K562 (cell line): Measurements from ENCODE around the gene GLRA3. TPM values are rescaled to one million over a fixed set of nuclear protein-coding genes. Genes with fewer than 3 reads are reported as not detected.
A peak's percentile ranks its signal among the peaks of the same experiment; 100 is the strongest.

ENCODE experiments used
- ATAC-seq: fragments of 200-7000 bp; cut with Tn5 transposase; 3 replicates; pipeline ENCODE4 v1.9.1; 2020; ENCODE audit warnings: moderate library complexity
- BruUV-seq: library from RNA; stranded (reverse); fragments of 400-500 nt; replicated peaks from 2 replicates; lab custom pipeline; 2021; lab: Mats Ljungman, UMichigan
- CTCF ChIA-PET: fragments of 300-600 bp; formaldehyde crosslinking; extraction: SDS; loops from one replicate; lab custom pipeline; 2021; ENCODE audit warnings: low intra/inter-chr PET ratio; lab: Yijun Ruan, JAX
- POLR2A ChIA-PET: fragments of 300-600, 350-650 bp; sonication (Branson Sonifier 250); formaldehyde crosslinking; extraction: SDS; loops from one replicate; lab custom pipeline; 2021; ENCODE audit warnings: antibody characterized with exemption, inconsistent platforms; lab: Yijun Ruan, JAX
- DNase-seq, 4 experiments: peaks; one replicate each; pipeline versions ENCODE4 v3.0.0 to v3.0.0-alpha.2; 2011 to 2018; ENCODE audit warnings: low spot score in 3 of 4, mixed read lengths in 3 of 4; ENCODE audit errors: extremely low read depth in 1 of 4
- FAIRE-seq: peaks from 2 replicates; lab custom pipeline; 2011; peaks lifted over from hg19 to GRCh38; lab: Jason Lieb, UNC
- H2AFZ ChIP-seq: 2 replicates; pipeline ENCODE4 v1.6.0; 2011; ENCODE audit warnings: low read depth, low read length, control low read depth, inconsistent platforms
- H3K27ac ChIP-seq: fragments of 200-600 bp; 3 replicates; pipeline ENCODE4 v1.8.0; 2011; ENCODE audit warnings: low read depth, mild to moderate bottlenecking, control low read depth, inconsistent platforms, low read length, moderate library complexity, mixed read lengths; ENCODE audit errors: extremely low read depth
- H3K27me3 ChIP-seq, 2 experiments: fragments of 300-600 bp in 1 of 2; 2 replicates in 1 of 2; 3 replicates in 1 of 2; pipeline versions ENCODE4 v1.6.0 to v1.8.0; 2011; ENCODE audit warnings: inconsistent platforms in 2 of 2, low read length in 2 of 2, mild to moderate bottlenecking in 1 of 2, mixed read lengths in 1 of 2, moderate library complexity in 1 of 2; ENCODE audit not compliant: control insufficient read depth in 2 of 2, insufficient read depth in 2 of 2
- H3K36me3 ChIP-seq: fragments of 300-600 bp; 3 replicates; pipeline ENCODE4 v1.8.0; 2011; ENCODE audit warnings: mild to moderate bottlenecking, low read length, inconsistent platforms; ENCODE audit not compliant: control insufficient read depth, insufficient read depth
- H3K4me1 ChIP-seq, 2 experiments: fragments of 200-600 bp in 1 of 2; replicated peaks in 1 of 2; 2 replicates in 1 of 2; 3 replicates in 1 of 2; pipeline versions ENCODE4 v1.5.1 to v1.8.0; 2011; ENCODE audit warnings: inconsistent platforms in 2 of 2, low read length in 2 of 2, mild to moderate bottlenecking in 1 of 2, mixed read lengths in 1 of 2, moderate library complexity in 1 of 2; ENCODE audit not compliant: control insufficient read depth in 2 of 2, insufficient read depth in 2 of 2
- H3K4me2 ChIP-seq: 2 replicates; pipeline ENCODE4 v1.6.1; 2011; ENCODE audit warnings: low read length, control low read depth, inconsistent platforms, mixed read lengths; ENCODE audit not compliant: insufficient read depth
- H3K4me3 ChIP-seq: fragments of 200-600 bp; sonication (generic), shearing (Covaris generic); 2 replicates; pipeline ENCODE4 v1.5.1; 2016; ENCODE audit warnings: control low read depth, inconsistent platforms
- H3K79me2 ChIP-seq: fragments of 200-600 bp; 3 replicates; pipeline ENCODE4 v1.8.0; 2011; ENCODE audit warnings: low read length, inconsistent platforms; ENCODE audit not compliant: control insufficient read depth, insufficient read depth
- H3K9ac ChIP-seq, 2 experiments: 2 replicates each; pipeline versions ENCODE4 v1.6.0 to v1.6.1; 2011; ENCODE audit warnings: low read depth in 2 of 2, low read length in 2 of 2, control low read depth in 1 of 2, inconsistent platforms in 1 of 2, mild to moderate bottlenecking in 1 of 2, mixed read lengths in 1 of 2; ENCODE audit not compliant: insufficient read depth in 1 of 2
- H3K9me1 ChIP-seq: one replicate; pipeline ENCODE4 v1.6.0; 2011; ENCODE audit warnings: inconsistent platforms, mild to moderate bottlenecking, low read length, moderate library complexity; ENCODE audit not compliant: control insufficient read depth, insufficient read depth
- H3K9me3 ChIP-seq: replicated peaks from 2 replicates; pipeline ENCODE4 v1.5.1; 2011; ENCODE audit warnings: low read depth, low read length, inconsistent platforms; ENCODE audit not compliant: control insufficient read depth, insufficient read depth
- H4K20me1 ChIP-seq: replicated peaks from 2 replicates; pipeline ENCODE4 v1.6.1; 2011; ENCODE audit warnings: low read length, inconsistent platforms, mixed read lengths; ENCODE audit not compliant: control insufficient read depth, insufficient read depth
- CAMTA2 ChIP-seq: fragments of 250-450 bp; sonication (Bioruptor Pico); conservative IDR thresholded peaks from 2 replicates; pipeline ENCODE4 v1.5.1; 2022
- CEBPB ChIP-seq: fragments of 450-650 bp; IDR thresholded peaks from 2 replicates; pipeline ENCODE4 v1.6.1; 2016; ENCODE audit warnings: missing genetic modification characterization, missing compliant biosample characterization
- FOXM1 ChIP-seq, 2 experiments: fragments of 450-650 bp in 1 of 2; sonication (generic) in 1 of 2; formaldehyde crosslinking in 1 of 2; IDR thresholded peaks; 2 replicates each; pipeline versions ENCODE4 v1.6.1 to v1.9.0; 2017 to 2022; ENCODE audit warnings: low read depth in 2 of 2, mild to moderate bottlenecking in 2 of 2, missing genetic modification reagents in 1 of 2, moderate library complexity in 1 of 2
- HCFC1 ChIP-seq: IDR thresholded peaks from 2 replicates; pipeline ENCODE4 v1.6.1; 2012; ENCODE audit warnings: low read depth, low read length, improper control_type of control experiment
- JUND ChIP-seq, 2 experiments: IDR thresholded peaks; 2 replicates in 1 of 2; 3 replicates in 1 of 2; pipeline ENCODE4 v1.6.1; 2011; ENCODE audit warnings: borderline replicate concordance in 2 of 2, low read depth in 2 of 2, low read length in 2 of 2, improper control_type of control experiment in 1 of 2, missing biosample characterization in 1 of 2, missing genetic modification characterization in 1 of 2, missing genetic modification reagents in 1 of 2
- LEF1 ChIP-seq: fragments of 450-650 bp; IDR thresholded peaks from 2 replicates; pipeline ENCODE4 v1.6.1; 2016; ENCODE audit warnings: mild to moderate bottlenecking
- MEIS2 ChIP-seq: fragments of 450-650 bp; IDR thresholded peaks from 2 replicates; pipeline ENCODE4 v1.6.1; 2014; ENCODE audit warnings: mild to moderate bottlenecking; ENCODE audit not compliant: partially characterized antibody
- MYNN ChIP-seq, 2 experiments: sonication (generic); formaldehyde crosslinking in 1 of 2; IDR thresholded peaks; 2 replicates each; pipeline versions ENCODE4 v1.5.0 to v1.6.1; 2016 to 2020; ENCODE audit warnings: antibody characterized with exemption in 1 of 2, missing genetic modification reagents in 1 of 2
- NCOA2 ChIP-seq, 2 experiments: fragments of 450-650 bp; IDR thresholded peaks; 2 replicates each; pipeline ENCODE4 v1.6.1; 2018; ENCODE audit warnings: mild to moderate bottlenecking in 2 of 2, moderate library complexity in 1 of 2; ENCODE audit not compliant: partially characterized antibody in 2 of 2
- NRF1 ChIP-seq, 2 experiments: fragments of 450-650 bp; IDR thresholded peaks in 1 of 2; conservative IDR thresholded peaks in 1 of 2; 2 replicates each; pipeline ENCODE4 v1.6.1; 2014; ENCODE audit warnings: mild to moderate bottlenecking in 2 of 2
- PHTF2 ChIP-seq: fragments of 250-450 bp; sonication (Bioruptor Pico); IDR thresholded peaks from 2 replicates; pipeline ENCODE4 v1.5.0; 2021; ENCODE audit warnings: mild to moderate bottlenecking
- RBFOX2 ChIP-seq: fragments of 200-400 bp; formaldehyde crosslinking; IDR thresholded peaks from 2 replicates; pipeline ENCODE4 v1.6.1; 2017; ENCODE audit warnings: low read depth, mild to moderate bottlenecking, low read length, moderate library complexity
- RCOR1 ChIP-seq, 2 experiments: IDR thresholded peaks; 2 replicates each; pipeline ENCODE4 v1.6.1; 2012; ENCODE audit warnings: low read depth in 2 of 2, low read length in 2 of 2, borderline replicate concordance in 1 of 2, improper control_type of control experiment in 1 of 2
- SOX6 ChIP-seq: fragments of 450-650 bp; IDR thresholded peaks from 2 replicates; pipeline ENCODE4 v1.6.1; 2014; ENCODE audit warnings: mild to moderate bottlenecking
- TRIM24 ChIP-seq, 2 experiments: fragments of 450-650 bp; IDR thresholded peaks; 2 replicates each; pipeline ENCODE4 v1.6.1; 2016
- U2AF1 ChIP-seq: fragments of 200-400 bp; formaldehyde crosslinking; optimal IDR thresholded peaks from 2 replicates; pipeline ENCODE3; 2017; ENCODE audit warnings: mild to moderate bottlenecking, low read depth, low read length, moderate library complexity
- ZBTB17 ChIP-seq: fragments of 450-650 bp; formaldehyde crosslinking; IDR thresholded peaks from 2 replicates; pipeline ENCODE4 v1.4.0; 2020; ENCODE audit warnings: mild to moderate bottlenecking
- WGBS: fragments of 100-300 bp; shearing (Covaris generic); methylation state at CpG from one replicate; pipeline ENCODE4 v1.1.6; 2016; ENCODE audit warnings: low coverage, mixed read lengths; ENCODE audit not compliant: insufficient coverage; ENCODE audit errors: missing lambda C conversion rate; 5-methylcytosine and 5-hydroxymethylcytosine counted together
- in situ Hi-C: fragments of 300-500 bp; cut with MboI; formaldehyde crosslinking; loops from 4 replicates; pipeline ENCODE4 v1.15.0; 2018; ENCODE audit warnings: inconsistent platforms, mixed read lengths
- intact Hi-C: fragments of 100-400 bp; cut with micrococcal nuclease; formaldehyde crosslinking; loops from 2 replicates; pipeline ENCODE4 v1.14.2; 2022
- polyA plus RNA-seq, 8 experiments: library from polyadenylated mRNA; depleted of rRNA in 4 of 8; stranded (reverse) in 5 of 8; unstranded in 3 of 8; fragments of >200 nt; fragmentation: Nextera tagmentation in 2 of 8; fragmentation: Illumina TruSeq in 1 of 8; extraction: Ambion mirVana in 2 of 8; extraction: Trizol in 1 of 8; gene quantifications; 2 replicates each; pipeline versions ENCODE4 v1.2.1 to v1.2.3, GENCODE V29; 2011 to 2014; ENCODE audit warnings: inconsistent platforms in 1 of 8, missing spikeins in 1 of 8
- total RNA-seq, 7 experiments: library from RNA; depleted of rRNA in 6 of 7; stranded (reverse); fragments of >200 nt in 6 of 7; fragmentation: Illumina TruSeq in 2 of 7; extraction: Trizol in 2 of 7; gene quantifications; 2 replicates each; pipeline versions ENCODE4 v1.2.1 to v1.2.3, GENCODE V29; 2011 to 2021; ENCODE audit warnings: low replicate concordance in 1 of 7
- TF ChIP-seq, protein P1 (sequence below), 3 experiments: fragments of 200-800 bp in 1 of 3; sonication (Bioruptor generic) in 1 of 3; sonication (generic) in 1 of 3; formaldehyde crosslinking in 1 of 3; IDR thresholded peaks; 2 replicates each; pipeline versions ENCODE4 v1.6.1 to v1.8.0; 2016 to 2022; ENCODE audit warnings: mild to moderate bottlenecking in 2 of 3, missing compliant biosample characterization in 2 of 3, missing genetic modification characterization in 2 of 3, missing genetic modification reagents in 1 of 3
- TF ChIP-seq, protein P2 (sequence below): sonication (generic); formaldehyde crosslinking; IDR thresholded peaks from 2 replicates; pipeline ENCODE4 v1.8.1; 2022; ENCODE audit warnings: missing genetic modification reagents
- TF ChIP-seq, protein P3 (sequence below): fragments of 250-450 bp; sonication (Bioruptor Pico); IDR thresholded peaks from 2 replicates; pipeline ENCODE4 v1.6.1; 2021; ENCODE audit warnings: mild to moderate bottlenecking

Gene GLRA3
- total and polyA plus RNA-seq, 9 of the 15 experiments (the other 6 are each of a cell fraction or from before 2014, with no cell fraction given): 0.06 to 0.14 (median 0.08) TPM; not detected in 2

DNA sequence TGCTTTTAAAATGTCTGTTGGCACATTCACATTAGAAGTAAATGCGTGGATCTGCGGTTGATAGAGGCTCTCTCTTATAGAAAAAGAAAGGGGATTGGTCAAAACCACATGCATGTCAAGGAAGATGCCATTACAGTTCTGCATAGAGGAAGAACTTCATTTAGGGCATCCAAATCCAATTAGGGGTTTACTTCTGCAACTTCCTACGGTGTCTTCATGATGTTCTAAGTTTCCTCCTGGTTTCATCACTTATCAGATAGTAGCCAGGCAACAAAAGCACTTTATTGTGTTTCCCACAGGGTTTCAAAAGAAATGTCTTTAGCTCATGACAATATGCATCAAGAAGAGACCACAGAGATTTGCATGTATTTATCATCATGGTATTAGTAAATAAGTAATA is 170.8 kb downstream of the GLRA3 start:
- peak in 1 of 4 experiments; percentile 57 for DNase-seq
- ChIA-PET POLR2A (interaction anchor here (0.5 to 1.5 kb wide), 2 partner anchors 9 to 151 kb away, joined by 3 to 6 read pairs; no protein-coding TSS in a partner anchor), CTCF (no interaction called here)
- H2AFZ ChIP-seq: peak overlapping the region; percentile 47; the same call in 1 of the 2 replicates
- no peaks in the 10 kb centered on the region for H3K27me3 ChIP-seq
- no peaks in the 10 kb centered on the region for H4K20me1 ChIP-seq
- H3K4me1 ChIP-seq: peaks cover 0 to 22% of the 10 kb centered on the region in 2 experiments; a peak in 2 of 5 replicates
- peak; percentile 70 for ATAC-seq
- H3K4me3 ChIP-seq: no peak overlapping the region
- WGBS: 29% methylated on average over 3 of the region's 3 CpGs
- in situ Hi-C loops (no loop called here), intact Hi-C loops (loop anchor here (10.0 kb wide), 1 partner anchor 1667 kb away; no protein-coding TSS in a partner anchor)
- no peak overlapping the region for H3K9ac ChIP-seq
- no peaks in the 10 kb centered on the region for H3K36me3 ChIP-seq
- no peaks in the 10 kb centered on the region for H3K79me2 ChIP-seq
- BruUV-seq: no TSS peak
- FAIRE-seq: no peak
- H3K9me3 ChIP-seq: no peaks in the 10 kb centered on the region
- H3K27ac ChIP-seq: peak overlapping the region; percentile 68; the same call in 2 of the 3 replicates
- H3K9me1 ChIP-seq: no peaks in the 10 kb centered on the region
- no peak overlapping the region for H3K4me2 ChIP-seq
- TF ChIP-seq, protein P1, sequence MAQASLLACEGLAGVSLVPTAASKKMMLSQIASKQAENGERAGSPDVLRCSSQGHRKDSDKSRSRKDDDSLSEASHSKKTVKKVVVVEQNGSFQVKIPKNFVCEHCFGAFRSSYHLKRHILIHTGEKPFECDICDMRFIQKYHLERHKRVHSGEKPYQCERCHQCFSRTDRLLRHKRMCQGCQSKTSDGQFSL (CRISPR knock-in tag; IDR thresholded peaks at IDR 0.05): no peak
- TF ChIP-seq, protein P1 (tag; IDR thresholded peaks at IDR 0.05): no peak
- TF ChIP-seq ZBTB17 (CRISPR knock-in tag) (no peak), CAMTA2 (no peak), RCOR1 (IDR thresholded peaks at IDR 0.05; ENCODE audit: borderline replicate concordance in 1 of 2, low read depth in 2 of 2, low read length in 2 of 2) (peak in 1 of 2 experiments; percentile 79; a peak in 1 of 4 replicates), RBFOX2 (peak; percentile 42; the same call in 1 of the 2 replicates), U2AF1 (no peak), LEF1 (peak; percentile 33; the same call in 1 of the 2 replicates), MYNN (IDR thresholded peaks at IDR 0.05) (no peak), MYNN (CRISPR knock-in tag; IDR thresholded peaks at IDR 0.05) (no peak), TRIM24 (IDR thresholded peaks at IDR 0.05) (peak; percentile 82 to 88; a peak in 3 of 4 replicates), FOXM1 (IDR thresholded peaks at IDR 0.05; ENCODE audit: low read depth) (no peak), FOXM1 (CRISPR knock-in tag; IDR thresholded peaks at IDR 0.05; ENCODE audit: low read depth) (no peak), JUND (IDR thresholded peaks at IDR 0.05; ENCODE audit: borderline replicate concordance, low read depth, low read length) (peak; percentile 51; the same call in 1 of the 2 replicates), JUND (tag; IDR thresholded peaks at IDR 0.05; ENCODE audit: borderline replicate concordance, low read depth, low read length) (no peak), NRF1 (conservative IDR thresholded peaks at IDR 0.05 in 1 of 2, IDR thresholded peaks at IDR 0.05 in 1 of 2) (no peak), SOX6 (peak; percentile 85), CEBPB (tag) (peak; percentile 48), MEIS2 (peak; percentile 27), HCFC1 (no peak), PHTF2 (CRISPR knock-in tag) (no peak), NCOA2 (IDR thresholded peaks at IDR 0.05; ENCODE audit: partially characterized antibody in 2 of 2) (no peak)
- TF ChIP-seq, protein P2, sequence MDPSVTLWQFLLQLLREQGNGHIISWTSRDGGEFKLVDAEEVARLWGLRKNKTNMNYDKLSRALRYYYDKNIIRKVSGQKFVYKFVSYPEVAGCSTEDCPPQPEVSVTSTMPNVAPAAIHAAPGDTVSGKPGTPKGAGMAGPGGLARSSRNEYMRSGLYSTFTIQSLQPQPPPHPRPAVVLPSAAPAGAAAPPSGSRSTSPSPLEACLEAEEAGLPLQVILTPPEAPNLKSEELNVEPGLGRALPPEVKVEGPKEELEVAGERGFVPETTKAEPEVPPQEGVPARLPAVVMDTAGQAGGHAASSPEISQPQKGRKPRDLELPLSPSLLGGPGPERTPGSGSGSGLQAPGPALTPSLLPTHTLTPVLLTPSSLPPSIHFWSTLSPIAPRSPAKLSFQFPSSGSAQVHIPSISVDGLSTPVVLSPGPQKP (CRISPR knock-in tag): no peak
- TF ChIP-seq, protein P3, sequence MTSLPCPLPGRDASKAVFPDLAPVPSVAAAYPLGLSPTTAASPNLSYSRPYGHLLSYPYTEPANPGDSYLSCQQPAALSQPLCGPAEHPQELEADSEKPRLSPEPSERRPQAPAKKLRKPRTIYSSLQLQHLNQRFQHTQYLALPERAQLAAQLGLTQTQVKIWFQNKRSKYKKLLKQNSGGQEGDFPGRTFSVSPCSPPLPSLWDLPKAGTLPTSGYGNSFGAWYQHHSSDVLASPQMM (CRISPR knock-in tag): no peak
